ENCODE measurements around the gene NEK7.
A peak's percentile ranks its signal among the peaks of the same experiment; 100 is the strongest.

Gene NEK7

DNA sequence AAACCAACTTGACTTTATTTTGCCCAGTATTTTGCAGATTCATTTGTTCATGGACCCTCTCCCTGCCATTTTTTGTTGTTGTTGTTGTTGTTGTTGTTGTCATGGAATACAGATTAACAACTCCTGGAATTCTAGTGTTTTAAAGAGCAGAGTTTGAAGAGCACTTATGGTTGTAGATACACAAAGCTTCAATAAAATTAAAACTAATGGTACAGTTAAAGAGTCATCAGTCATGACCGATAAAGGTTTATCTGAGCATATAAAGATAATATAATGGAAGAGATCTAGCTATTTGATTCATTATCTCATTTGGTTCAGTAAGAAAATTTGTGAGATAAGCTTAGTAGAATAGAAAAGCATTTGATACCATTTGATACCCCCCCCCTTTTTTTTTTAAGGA, 21.8 kb downstream of the NEK7 start:
- no peak overlapping the region for H3K14ac ChIP-seq (ENCODE audit: low read length)
- no peak overlapping the region for H3K4me2 ChIP-seq (ENCODE audit: low read length)
- H3K9me3 ChIP-seq (ENCODE audit: insufficient read depth, low read depth, low read length), result no peaks in the 10 kb centered on the region
- no peaks in the 10 kb centered on the region for H3K27me3 ChIP-seq (ENCODE audit: insufficient read depth, low read length)
- no peak overlapping the region for H3K9ac ChIP-seq (ENCODE audit: low read length)
- H2BK12ac ChIP-seq (ENCODE audit: low read length), result no peak overlapping the region
- no peak overlapping the region for H3K18ac ChIP-seq (ENCODE audit: low read length)
- H3K79me1 ChIP-seq (ENCODE audit: low read length), result no peaks in the 10 kb centered on the region
- H3K4ac ChIP-seq (ENCODE audit: low read depth, low read length), result no peak overlapping the region
- H4K8ac ChIP-seq (ENCODE audit: low read depth, low read length), result no peak overlapping the region
- H4K12ac ChIP-seq (ENCODE audit: low read depth, low read length), result no peak overlapping the region
- peaks cover 2% of the 10 kb centered on the region for H3K79me2 ChIP-seq (ENCODE audit: control insufficient read depth, insufficient read depth, low read length, poor library complexity)
- no peak overlapping the region for H2BK5ac ChIP-seq (ENCODE audit: low read depth, low read length, poor library complexity)
- no peak overlapping the region for H2AK5ac ChIP-seq (ENCODE audit: low read length)
- WGBS (ENCODE audit: extremely low coverage, insufficient coverage, insufficient read length), result no CpG with 5 or more reads among the region's 1 CpG
- no peak for DNase-seq
- no peak overlapping the region for H3K4me3 ChIP-seq (ENCODE audit: low read depth, low read length)
- no peak overlapping the region for H3K23ac ChIP-seq (ENCODE audit: low read length)
- H3K36me3 ChIP-seq (ENCODE audit: control insufficient read depth in 1 of 2, insufficient read depth in 2 of 2, low read length in 2 of 2), result no peaks in the 10 kb centered on the region
- H3K4me1 ChIP-seq (ENCODE audit: control insufficient read depth in 1 of 2, insufficient read depth in 2 of 2, low read length in 2 of 2), result no peaks in the 10 kb centered on the region
- no peak overlapping the region for H3K27ac ChIP-seq (ENCODE audit: low read depth, low read length)
- H2AFZ ChIP-seq (ENCODE audit: insufficient read depth, low read length, poor library complexity), result no peak overlapping the region
- no peak overlapping the region for H2BK120ac ChIP-seq (ENCODE audit: insufficient read depth, low read length, poor library complexity)
- no peak overlapping the region for H4K91ac ChIP-seq (ENCODE audit: low read depth, low read length)

DNA sequence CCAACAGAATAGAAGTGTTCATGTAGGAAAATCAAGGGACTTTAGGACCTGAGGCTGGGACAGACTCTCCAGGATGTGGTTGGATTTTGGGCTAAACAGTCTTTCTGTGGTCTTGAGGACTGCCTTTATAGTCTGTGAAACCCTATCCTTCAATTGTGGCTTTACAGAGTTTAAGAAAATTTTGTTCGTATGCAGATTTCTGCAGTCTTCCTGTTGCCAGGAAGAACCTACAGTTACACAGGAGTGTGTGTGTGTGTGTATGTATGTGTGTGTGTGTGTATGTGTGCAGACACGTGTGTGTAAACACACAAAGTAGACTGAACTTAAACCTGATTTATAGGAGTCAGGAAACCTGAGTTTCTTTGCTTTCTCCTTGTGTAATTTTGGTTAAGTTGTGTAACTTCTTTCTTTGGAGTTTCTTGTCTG, 22.8 kb downstream of the NEK7 start:
- Histone ChIP-seq H3K4me1 (ENCODE audit: control insufficient read depth in 1 of 2, insufficient read depth in 2 of 2, low read length in 2 of 2) (no peaks in the 10 kb centered on the region), H4K8ac (ENCODE audit: low read depth, low read length) (no peak overlapping the region), H3K14ac (ENCODE audit: low read length) (no peak overlapping the region), H3K4ac (ENCODE audit: low read depth, low read length) (peak overlapping the region; percentile 55), H3K36me3 (ENCODE audit: control insufficient read depth in 1 of 2, insufficient read depth in 2 of 2, low read length in 2 of 2) (no peaks in the 10 kb centered on the region), H2AFZ (ENCODE audit: insufficient read depth, low read length, poor library complexity) (no peak overlapping the region), H3K27me3 (ENCODE audit: insufficient read depth, low read length) (no peaks in the 10 kb centered on the region), H3K18ac (ENCODE audit: low read length) (no peak overlapping the region), H3K9me3 (ENCODE audit: insufficient read depth, low read depth, low read length) (no peaks in the 10 kb centered on the region), H3K4me3 (ENCODE audit: low read depth, low read length) (no peak overlapping the region), H2AK5ac (ENCODE audit: low read length) (no peak overlapping the region), H3K23ac (ENCODE audit: low read length) (no peak overlapping the region), H3K79me2 (ENCODE audit: control insufficient read depth, insufficient read depth, low read length, poor library complexity) (peaks cover 2% of the 10 kb centered on the region), H2BK12ac (ENCODE audit: low read length) (no peak overlapping the region), H3K4me2 (ENCODE audit: low read length) (no peak overlapping the region), H3K79me1 (ENCODE audit: low read length) (no peaks in the 10 kb centered on the region), H4K12ac (ENCODE audit: low read depth, low read length) (no peak overlapping the region), H2BK120ac (ENCODE audit: insufficient read depth, low read length, poor library complexity) (no peak overlapping the region), H3K9ac (ENCODE audit: low read length) (no peak overlapping the region), H2BK5ac (ENCODE audit: low read depth, low read length, poor library complexity) (no peak overlapping the region), H3K27ac (ENCODE audit: low read depth, low read length) (no peak overlapping the region), H4K91ac (ENCODE audit: low read depth, low read length) (no peak overlapping the region)
- no CpG with 5 or more reads among the region's 2 CpGs for WGBS (ENCODE audit: extremely low coverage, insufficient coverage, insufficient read length)
- DNase-seq, result no peak

DNA sequence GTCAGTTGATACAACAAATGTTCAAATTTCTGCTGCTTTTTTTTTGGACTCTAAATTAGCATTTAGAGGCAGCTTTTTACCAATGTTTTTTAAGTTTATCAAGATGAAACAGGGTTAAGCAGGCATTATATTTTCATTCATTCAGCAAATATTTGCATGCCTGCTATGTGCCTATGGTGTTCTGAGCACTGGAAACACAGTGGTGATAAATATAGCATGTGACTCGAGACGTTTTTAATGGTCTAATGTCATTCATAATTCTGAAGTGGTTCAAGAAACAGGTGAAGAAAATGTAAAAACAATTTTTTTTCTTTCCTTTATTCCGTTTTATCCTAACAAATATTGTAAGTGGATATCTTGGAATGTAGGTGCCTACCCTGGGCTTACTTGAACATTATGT, 26.8 kb downstream of the NEK7 start:
- H4K91ac ChIP-seq (ENCODE audit: low read depth, low read length), result no peak overlapping the region
- H3K23ac ChIP-seq (ENCODE audit: low read length), result no peak overlapping the region
- H2AK5ac ChIP-seq (ENCODE audit: low read length), result no peak overlapping the region
- H4K12ac ChIP-seq (ENCODE audit: low read depth, low read length), result no peak overlapping the region
- no peak overlapping the region for H2BK120ac ChIP-seq (ENCODE audit: insufficient read depth, low read length, poor library complexity)
- no peaks in the 10 kb centered on the region for H3K79me1 ChIP-seq (ENCODE audit: low read length)
- H3K9ac ChIP-seq (ENCODE audit: low read length), result no peak overlapping the region
- no peak overlapping the region for H3K14ac ChIP-seq (ENCODE audit: low read length)
- no CpG with 5 or more reads among the region's 3 CpGs for WGBS (ENCODE audit: extremely low coverage, insufficient coverage, insufficient read length)
- H3K4me3 ChIP-seq (ENCODE audit: low read depth, low read length), result no peak overlapping the region
- H3K36me3 ChIP-seq (ENCODE audit: control insufficient read depth in 1 of 2, insufficient read depth in 2 of 2, low read length in 2 of 2), result no peaks in the 10 kb centered on the region
- H4K8ac ChIP-seq (ENCODE audit: low read depth, low read length), result no peak overlapping the region
- no peaks in the 10 kb centered on the region for H3K4me1 ChIP-seq (ENCODE audit: control insufficient read depth in 1 of 2, insufficient read depth in 2 of 2, low read length in 2 of 2)
- H3K4ac ChIP-seq (ENCODE audit: low read depth, low read length), result no peak overlapping the region
- no peak for DNase-seq
- no peak overlapping the region for H2BK5ac ChIP-seq (ENCODE audit: low read depth, low read length, poor library complexity)
- no peaks in the 10 kb centered on the region for H3K9me3 ChIP-seq (ENCODE audit: insufficient read depth, low read depth, low read length)
- H3K27ac ChIP-seq (ENCODE audit: low read depth, low read length), result no peak overlapping the region
- no peaks in the 10 kb centered on the region for H3K79me2 ChIP-seq (ENCODE audit: control insufficient read depth, insufficient read depth, low read length, poor library complexity)
- H3K18ac ChIP-seq (ENCODE audit: low read length), result no peak overlapping the region
- H3K4me2 ChIP-seq (ENCODE audit: low read length), result no peak overlapping the region
- H2BK12ac ChIP-seq (ENCODE audit: low read length), result no peak overlapping the region
- H3K27me3 ChIP-seq (ENCODE audit: insufficient read depth, low read length), result no peaks in the 10 kb centered on the region
- H2AFZ ChIP-seq (ENCODE audit: insufficient read depth, low read length, poor library complexity), result no peak overlapping the region

DNA sequence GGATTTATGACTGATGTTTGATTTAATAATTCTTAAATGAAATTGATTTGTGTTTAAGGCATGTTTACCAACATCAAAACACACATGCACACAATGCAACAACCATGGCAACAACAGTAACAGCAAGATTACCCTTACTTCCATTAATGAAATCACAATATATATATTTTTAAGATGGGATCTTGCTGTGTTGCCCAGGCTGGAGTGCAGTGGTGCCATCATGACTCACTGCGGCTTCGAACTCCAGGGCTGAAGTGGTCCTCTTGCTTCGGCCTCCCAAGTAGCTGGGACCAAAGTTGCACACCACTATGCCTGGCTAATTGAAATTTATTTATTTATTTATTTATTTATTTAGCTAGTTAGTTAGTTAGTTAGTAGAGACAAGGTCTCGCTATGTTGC, 27.7 kb downstream of the NEK7 start:
- Histone ChIP-seq H4K91ac (ENCODE audit: low read depth, low read length) (no peak overlapping the region), H3K4ac (ENCODE audit: low read depth, low read length) (no peak overlapping the region), H3K79me2 (ENCODE audit: control insufficient read depth, insufficient read depth, low read length, poor library complexity) (no peaks in the 10 kb centered on the region), H4K12ac (ENCODE audit: low read depth, low read length) (no peak overlapping the region), H2BK12ac (ENCODE audit: low read length) (no peak overlapping the region), H2AFZ (ENCODE audit: insufficient read depth, low read length, poor library complexity) (no peak overlapping the region), H3K36me3 (ENCODE audit: control insufficient read depth in 1 of 2, insufficient read depth in 2 of 2, low read length in 2 of 2) (no peaks in the 10 kb centered on the region), H2BK5ac (ENCODE audit: low read depth, low read length, poor library complexity) (no peak overlapping the region), H4K8ac (ENCODE audit: low read depth, low read length) (no peak overlapping the region), H3K4me2 (ENCODE audit: low read length) (no peak overlapping the region), H3K23ac (ENCODE audit: low read length) (no peak overlapping the region), H3K14ac (ENCODE audit: low read length) (no peak overlapping the region), H3K18ac (ENCODE audit: low read length) (no peak overlapping the region), H3K9me3 (ENCODE audit: insufficient read depth, low read depth, low read length) (no peaks in the 10 kb centered on the region), H3K4me3 (ENCODE audit: low read depth, low read length) (no peak overlapping the region), H2AK5ac (ENCODE audit: low read length) (no peak overlapping the region), H3K79me1 (ENCODE audit: low read length) (no peaks in the 10 kb centered on the region), H3K4me1 (ENCODE audit: control insufficient read depth in 1 of 2, insufficient read depth in 2 of 2, low read length in 2 of 2) (no peaks in the 10 kb centered on the region), H3K27ac (ENCODE audit: low read depth, low read length) (no peak overlapping the region), H3K9ac (ENCODE audit: low read length) (no peak overlapping the region), H3K27me3 (ENCODE audit: insufficient read depth, low read length) (no peaks in the 10 kb centered on the region), H2BK120ac (ENCODE audit: insufficient read depth, low read length, poor library complexity) (no peak overlapping the region)
- DNase-seq, result no peak
- WGBS (ENCODE audit: extremely low coverage, insufficient coverage, insufficient read length), result no CpG with 5 or more reads among the region's 4 CpGs
